Neural cell (in vitro differentiated cells): ENCODE results near the gene ANO4. TPM values are rescaled to one million over a fixed set of nuclear protein-coding genes. Genes with fewer than 3 reads are reported as not detected.

Experiments used
- H2AFZ ChIP-seq: fragments of 200-600, 300-800 bp; sonication (generic), shearing (Covaris generic); 2 replicates; pipeline ENCODE4 v1.6.0; 2014; ENCODE audit warnings: low read depth, mild to moderate bottlenecking, antibody characterized with exemption, low read length, moderate library complexity
- H3F3A ChIP-seq: fragments of 200-600 bp; shearing (Covaris generic); 2 replicates; pipeline ENCODE4 v1.6.1; 2016; ENCODE audit warnings: mild to moderate bottlenecking, moderate library complexity, mixed read lengths, antibody characterized with exemption, low read length; ENCODE audit not compliant: insufficient read depth, poor library complexity, severe bottlenecking
- H3K27ac ChIP-seq: fragments of 200-600, 300-800 bp; sonication (generic), shearing (Covaris generic); 2 replicates; pipeline ENCODE4 v1.5.1; 2014; ENCODE audit warnings: mild to moderate bottlenecking, low read length, moderate library complexity
- H3K27me3 ChIP-seq: fragments of 300-800, 200-600 bp; sonication (generic), shearing (Covaris generic); 2 replicates; pipeline ENCODE4 v1.6.0; 2014; ENCODE audit warnings: mild to moderate bottlenecking, low read depth, low read length, moderate library complexity; ENCODE audit not compliant: insufficient read depth
- H3K36me3 ChIP-seq: fragments of 300-800, 200-600 bp; sonication (generic), shearing (Covaris generic); 2 replicates; pipeline ENCODE4 v1.5.1; 2014; ENCODE audit warnings: mild to moderate bottlenecking, antibody characterized with exemption, low read length, moderate library complexity; ENCODE audit not compliant: insufficient read depth
- H3K4me2 ChIP-seq: fragments of 300-800, 200-600 bp; sonication (generic), shearing (Covaris generic); 2 replicates; pipeline ENCODE4 v1.6.0; 2014; ENCODE audit warnings: mild to moderate bottlenecking, low read length
- H3K4me3 ChIP-seq: fragments of 300-800, 200-600 bp; sonication (generic), shearing (Covaris generic); 2 replicates; pipeline ENCODE4 v1.5.1; 2014; ENCODE audit warnings: mild to moderate bottlenecking, low read length, moderate library complexity
- H3K79me2 ChIP-seq: fragments of 200-600 bp; shearing (Covaris generic); replicated peaks from 2 replicates; pipeline ENCODE4 v1.6.0; 2014; ENCODE audit warnings: mild to moderate bottlenecking, low read length, moderate library complexity; ENCODE audit not compliant: insufficient read depth
- H3K9ac ChIP-seq: fragments of 300-800, 200-600 bp; sonication (generic), shearing (Covaris generic); 2 replicates; pipeline ENCODE4 v1.6.1; 2016; ENCODE audit warnings: mild to moderate bottlenecking, low read length, mixed read lengths
- H3K9me2 ChIP-seq: fragments of 200-600 bp; shearing (Covaris generic); 2 replicates; pipeline ENCODE4 v1.6.1; 2016; ENCODE audit warnings: mild to moderate bottlenecking, low read length, mixed read lengths; ENCODE audit not compliant: insufficient read depth
- H3K9me3 ChIP-seq: fragments of 200-600, 300-800 bp; sonication (generic), shearing (Covaris generic); 2 replicates; pipeline ENCODE4 v1.6.1; 2016; ENCODE audit warnings: mild to moderate bottlenecking, mixed run types, low read length, moderate library complexity, mixed read lengths
- H4K20me1 ChIP-seq: fragments of 200-600 bp; shearing (Covaris generic); 2 replicates; pipeline ENCODE4 v1.6.1; 2016; ENCODE audit warnings: mild to moderate bottlenecking, mixed run types; ENCODE audit not compliant: insufficient read depth
- CTCF ChIP-seq: fragments of 450-650 bp; IDR thresholded peaks from 2 replicates; pipeline ENCODE4 v1.5.1; 2014; ENCODE audit warnings: antibody characterized with exemption, mild to moderate bottlenecking, moderate library complexity; ENCODE audit not compliant: poor library complexity, severe bottlenecking
- EP300 ChIP-seq: fragments of 450-650 bp; conservative IDR thresholded peaks from 2 replicates; pipeline ENCODE4 v1.6.1; 2014; ENCODE audit warnings: antibody characterized with exemption, mild to moderate bottlenecking, moderate library complexity; ENCODE audit not compliant: poor library complexity, severe bottlenecking
- EZH2 ChIP-seq: fragments of 200-600, 300-800 bp; shearing (Covaris generic), sonication (generic); IDR thresholded peaks from 2 replicates; pipeline ENCODE4 v1.6.1; 2014; ENCODE audit warnings: antibody characterized with exemption, low read length, borderline replicate concordance, mild to moderate bottlenecking; ENCODE audit not compliant: insufficient read depth, poor library complexity, severe bottlenecking
- MXI1 ChIP-seq: fragments of 450-650 bp; conservative IDR thresholded peaks from 2 replicates; pipeline ENCODE4 v1.6.1; 2014; ENCODE audit warnings: antibody characterized with exemption, mild to moderate bottlenecking; ENCODE audit not compliant: poor library complexity, severe bottlenecking
- POLR2AphosphoS5 ChIP-seq: IDR thresholded peaks from 2 replicates; pipeline ENCODE4 v1.6.1; 2012
- RAD21 ChIP-seq: fragments of 450-650 bp; conservative IDR thresholded peaks from 2 replicates; pipeline ENCODE4 v1.6.1; 2014; ENCODE audit warnings: antibody characterized with exemption, mild to moderate bottlenecking, moderate library complexity
- REST ChIP-seq: IDR thresholded peaks from 2 replicates; pipeline ENCODE4 v1.6.1; 2012; ENCODE audit warnings: borderline replicate concordance
- SMC3 ChIP-seq: fragments of 450-650 bp; conservative IDR thresholded peaks from 2 replicates; pipeline ENCODE4 v1.6.1; 2014; ENCODE audit warnings: antibody characterized with exemption, mild to moderate bottlenecking, moderate library complexity; ENCODE audit not compliant: poor library complexity
- TAF1 ChIP-seq: IDR thresholded peaks from 2 replicates; pipeline ENCODE4 v1.6.1; 2012; ENCODE audit warnings: low read depth
- polyA plus RNA-seq: library from polyadenylated mRNA; depleted of rRNA; stranded (reverse); fragments of >200 nt; gene quantifications from 2 replicates; pipeline ENCODE4 v1.2.3, GENCODE V29; 2014

The ANO4 gene
- polyA plus RNA-seq, 1 donor from 2014 or later: 11.1 TPM

- H3K27ac ChIP-seq: no peak overlapping the region
- H3K36me3 ChIP-seq: no peaks in the 10 kb centered on the region
- H3K9me3 ChIP-seq: no peaks in the 10 kb centered on the region
- no peaks in the 10 kb centered on the region for H3K79me2 ChIP-seq
- no peak overlapping the region for H3K4me3 ChIP-seq
- no peak overlapping the region for H2AFZ ChIP-seq
- no peaks in the 10 kb centered on the region for H4K20me1 ChIP-seq
- no peaks in the 10 kb centered on the region for H3K27me3 ChIP-seq
- no peak for TF ChIP-seq EZH2
- TF ChIP-seq REST: no peak
- TF ChIP-seq MXI1: no peak
- TF ChIP-seq TAF1: no peak
- no peak for TF ChIP-seq CTCF
- no peak for TF ChIP-seq RAD21
- no peak for TF ChIP-seq POLR2AphosphoS5
- TF ChIP-seq EP300: no peak
- TF ChIP-seq SMC3: no peak
- no peak overlapping the region for H3K4me2 ChIP-seq
- H3F3A ChIP-seq: no peaks in the 10 kb centered on the region
- H3K9me2 ChIP-seq: no peaks in the 10 kb centered on the region
- H3K9ac ChIP-seq: no peak overlapping the region
Measured at GRCh38 chr12:101013993-101014392, 219.4 kb downstream of the ANO4 start.

GRCh38 chr12:101015044-101015443, 220.5 kb downstream of the ANO4 start:
- no peaks in the 10 kb centered on the region for H3K27me3 ChIP-seq
- TF ChIP-seq REST (no peak), POLR2AphosphoS5 (no peak), CTCF (no peak), SMC3 (no peak), TAF1 (no peak), EP300 (no peak), RAD21 (no peak), MXI1 (no peak), EZH2 (no peak)
- no peak overlapping the region for H3K9ac ChIP-seq

More at GRCh38 chr12:101015044-101015443, 220.5 kb downstream of the ANO4 start:
- no peaks in the 10 kb centered on the region for H3K9me3 ChIP-seq
- no peaks in the 10 kb centered on the region for H4K20me1 ChIP-seq
- H3K9me2 ChIP-seq: no peaks in the 10 kb centered on the region
- no peaks in the 10 kb centered on the region for H3K36me3 ChIP-seq
- no peaks in the 10 kb centered on the region for H3F3A ChIP-seq
- H3K4me2 ChIP-seq: no peak overlapping the region
- no peaks in the 10 kb centered on the region for H3K79me2 ChIP-seq
- H3K27ac ChIP-seq: no peak overlapping the region
- no peak overlapping the region for H3K4me3 ChIP-seq
- no peak overlapping the region for H2AFZ ChIP-seq
